Activated T-cell treated with anti-CD3 and anti-CD28 coated beads, Interleukin-2, amount 50 U/mL, for 72 hours (primary cell): ENCODE measurements around the gene ANKRD12. TPM values are rescaled to one million over a fixed set of nuclear protein-coding genes. Genes with fewer than 3 reads are reported as not detected.

Experiments used
- total RNA-seq, 2 donors: library from RNA; stranded (reverse); gene quantifications; one replicate each; pipeline ENCODE4 v1.2.3, GENCODE V29; 2022

The ANKRD12 gene
- total RNA-seq, 2 donors from 2014 or later, result 84.4 to 123 TPM

Other genes with a start within 250 kb of the ANKRD12 start
- 100 to 1,000 TPM; 394 to 497 TPM for gene NDUFV2, start 34.1 kb upstream of the ANKRD12 start, total RNA-seq
- gene TWSG1, start 198.0 kb downstream of the ANKRD12 start, total RNA-seq, result 10 to 100 TPM; 10.3 to 16.4 TPM